IPS-15b (cell line): ENCODE data around the gene PVALEF.
"Not testable (repeated sequence)": the region's sequence is repeated elsewhere in the genome, so short reads cannot be mapped to it uniquely, and the experiment has no call there.

ENCODE experiments used
- H3K27me3 ChIP-seq: one replicate; pipeline ENCODE4 v1.6.1; 2013; ENCODE audit warnings: low read length; ENCODE audit not compliant: control insufficient read depth, insufficient read depth
- H3K36me3 ChIP-seq: one replicate; pipeline ENCODE4 v1.6.1; 2013; ENCODE audit warnings: low read length; ENCODE audit not compliant: control insufficient read depth, insufficient read depth
- H3K4me1 ChIP-seq: one replicate; pipeline ENCODE4 v1.6.1; 2013; ENCODE audit warnings: mild to moderate bottlenecking, low read length; ENCODE audit not compliant: control insufficient read depth, insufficient read depth
- H3K4me3 ChIP-seq: one replicate; pipeline ENCODE4 v1.5.1; 2013; ENCODE audit warnings: low read depth, low read length
- H3K9ac ChIP-seq: one replicate; pipeline ENCODE4 v1.6.1; 2013; ENCODE audit warnings: low read depth, mild to moderate bottlenecking, low read length
- H3K9me3 ChIP-seq: one replicate; pipeline ENCODE4 v1.6.1; 2013; ENCODE audit warnings: mild to moderate bottlenecking, low read length; ENCODE audit not compliant: control insufficient read depth, insufficient read depth

Gene PVALEF

GRCh38 chr17:81139428-81139827 is 25.9 kb upstream of the PVALEF start:
- Histone ChIP-seq H3K9me3 (no peaks in the 10 kb centered on the region), H3K36me3 (no peaks in the 10 kb centered on the region), H3K27me3 (no peaks in the 10 kb centered on the region), H3K9ac (no peak overlapping the region), H3K4me1 (no peaks in the 10 kb centered on the region), H3K4me3 (no peak overlapping the region)

- no peaks in the 10 kb centered on the region for H3K4me1 ChIP-seq
- no peak overlapping the region for H3K4me3 ChIP-seq
- H3K36me3 ChIP-seq, result no peaks in the 10 kb centered on the region
- no peaks in the 10 kb centered on the region for H3K27me3 ChIP-seq
- H3K9me3 ChIP-seq, result no peaks in the 10 kb centered on the region
- H3K9ac ChIP-seq, result no peak overlapping the region
Measured at GRCh38 chr17:81140018-81140417, 25.3 kb upstream of the PVALEF start.

- Histone ChIP-seq H3K27me3 (no peaks in the 10 kb centered on the region), H3K9ac (no peak overlapping the region), H3K36me3 (no peaks in the 10 kb centered on the region), H3K9me3 (no peaks in the 10 kb centered on the region), H3K4me1 (no peaks in the 10 kb centered on the region), H3K4me3 (no peak overlapping the region)
Measured at GRCh38 chr17:81140695-81141094, 24.6 kb upstream of the PVALEF start.

- H3K27me3 ChIP-seq, result no peaks in the 10 kb centered on the region
- no peaks in the 10 kb centered on the region for H3K9me3 ChIP-seq
- no peak overlapping the region for H3K9ac ChIP-seq
- no peak overlapping the region for H3K4me3 ChIP-seq
- no peaks in the 10 kb centered on the region for H3K4me1 ChIP-seq
- H3K36me3 ChIP-seq, result no peaks in the 10 kb centered on the region
Measured at GRCh38 chr17:81142301-81143199, 22.8 kb upstream of the PVALEF start.

- H3K4me1 ChIP-seq, result no peaks in the 10 kb centered on the region
- no peaks in the 10 kb centered on the region for H3K27me3 ChIP-seq
- H3K9ac ChIP-seq, result no peak overlapping the region
Measured at GRCh38 chr17:81143200-81143527, 22.1 kb upstream of the PVALEF start.

GRCh38 chr17:81143717-81144422 is 21.4 kb upstream of the PVALEF start:
- no peak overlapping the region for H3K9ac ChIP-seq
- H3K27me3 ChIP-seq, result no peaks in the 10 kb centered on the region
- no peaks in the 10 kb centered on the region for H3K9me3 ChIP-seq
- no peaks in the 10 kb centered on the region for H3K36me3 ChIP-seq
- no peak overlapping the region for H3K4me3 ChIP-seq
- H3K4me1 ChIP-seq, result no peaks in the 10 kb centered on the region

More at GRCh38 chr17:81143200-81143527, 22.1 kb upstream of the PVALEF start:
- Histone ChIP-seq H3K9me3 (no peaks in the 10 kb centered on the region), H3K4me3 (no peak overlapping the region), H3K36me3 (no peaks in the 10 kb centered on the region)

- H3K36me3 ChIP-seq, result no peaks in the 10 kb centered on the region
- H3K9ac ChIP-seq, result no peak overlapping the region
- no peaks in the 10 kb centered on the region for H3K27me3 ChIP-seq
- no peaks in the 10 kb centered on the region for H3K9me3 ChIP-seq
- no peak overlapping the region for H3K4me3 ChIP-seq
- H3K4me1 ChIP-seq, result no peaks in the 10 kb centered on the region
Measured at GRCh38 chr17:81144423-81144781, 20.9 kb upstream of the PVALEF start.

- not testable (repeated sequence) for H3K27me3 ChIP-seq, H3K9me3 ChIP-seq, H3K36me3 ChIP-seq, H3K4me3 ChIP-seq, H3K9ac ChIP-seq, H3K4me1 ChIP-seq
Measured at GRCh38 chr17:81146208-81146607, 19.1 kb upstream of the PVALEF start.

- Histone ChIP-seq H3K9me3 (no peaks in the 10 kb centered on the region), H3K27me3 (no peaks in the 10 kb centered on the region), H3K36me3 (no peaks in the 10 kb centered on the region), H3K9ac (no peak overlapping the region), H3K4me3 (no peak overlapping the region), H3K4me1 (no peaks in the 10 kb centered on the region)
Measured at GRCh38 chr17:81147701-81148100, 17.6 kb upstream of the PVALEF start.

GRCh38 chr17:81148571-81148970 is 16.7 kb upstream of the PVALEF start:
- no peaks in the 10 kb centered on the region for H3K36me3 ChIP-seq
- no peaks in the 10 kb centered on the region for H3K4me1 ChIP-seq
- H3K9me3 ChIP-seq, result no peaks in the 10 kb centered on the region
- no peak overlapping the region for H3K4me3 ChIP-seq
- H3K27me3 ChIP-seq, result no peaks in the 10 kb centered on the region
- H3K9ac ChIP-seq, result no peak overlapping the region

- no peak overlapping the region for H3K9ac ChIP-seq
- no peak overlapping the region for H3K4me3 ChIP-seq
- no peaks in the 10 kb centered on the region for H3K9me3 ChIP-seq
- H3K36me3 ChIP-seq, result no peaks in the 10 kb centered on the region
- no peaks in the 10 kb centered on the region for H3K4me1 ChIP-seq
- H3K27me3 ChIP-seq, result no peaks in the 10 kb centered on the region
Measured at GRCh38 chr17:81148986-81149533, 16.2 kb upstream of the PVALEF start.
